ENCODE data around the gene PLCB1. TPM values are rescaled to one million over a fixed set of nuclear protein-coding genes. Genes with fewer than 3 reads are reported as not detected.

The PLCB1 gene
- total and polyA plus RNA-seq, 2 experiments from 2014 or later: 8.0 to 17.6 TPM

DNA sequence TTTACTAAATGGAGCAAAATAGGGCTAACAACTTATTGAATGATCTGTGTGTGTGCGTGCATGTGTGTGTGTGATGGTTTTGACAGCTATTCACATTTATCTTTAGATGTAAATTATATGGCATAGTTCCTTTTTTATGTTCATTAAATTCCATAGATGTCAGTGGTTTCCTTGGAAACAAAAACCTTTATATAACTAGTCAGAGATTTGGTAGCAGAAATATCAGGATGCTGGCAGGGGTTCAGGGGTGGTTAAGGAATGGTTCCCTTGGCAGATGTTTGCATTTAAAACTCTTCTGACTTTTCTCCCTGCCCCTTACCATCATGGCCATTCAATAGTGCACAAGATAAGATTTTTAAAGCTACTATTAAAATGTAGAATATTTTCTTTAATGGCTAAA lies 256.6 kb downstream of the PLCB1 start:
- H3K36me3 ChIP-seq: no peaks in the 10 kb centered on the region
- TF ChIP-seq CTCF (IDR thresholded peaks at IDR 0.05; ENCODE audit: low read depth, low read length): no peak
- H3K4me3 ChIP-seq: no peak overlapping the region
- no peaks in the 10 kb centered on the region for H3K27me3 ChIP-seq
- no peak overlapping the region for H3K27ac ChIP-seq
- peaks cover 4% of the 10 kb centered on the region for H3K9me3 ChIP-seq (ENCODE audit: low read depth)
- H3K4me1 ChIP-seq (ENCODE audit: low read depth): peaks cover 14% of the 10 kb centered on the region
- peak in 1 of 2 donors; percentile 68 for DNase-seq (ENCODE audit: low read depth in 1 of 2, low spot score in 1 of 2)

GRCh38 chr20:8389381-8390036 lies 257.4 kb downstream of the PLCB1 start:
- Histone ChIP-seq H3K27ac (no peak overlapping the region), H3K9me3 (ENCODE audit: low read depth) (peaks cover 4% of the 10 kb centered on the region), H3K36me3 (no peaks in the 10 kb centered on the region), H3K4me3 (no peak overlapping the region), H3K4me1 (ENCODE audit: low read depth) (peaks cover 14% of the 10 kb centered on the region), H3K27me3 (no peaks in the 10 kb centered on the region)
- DNase-seq (ENCODE audit: low read depth in 1 of 2, low spot score in 1 of 2): peak; percentile 69 to 80
- peak; percentile 33 for TF ChIP-seq CTCF (IDR thresholded peaks at IDR 0.05; ENCODE audit: low read depth, low read length)

GRCh38 chr20:8390037-8390433 lies 258.0 kb downstream of the PLCB1 start:
- no peak overlapping the region for H3K27ac ChIP-seq
- no peak for DNase-seq (ENCODE audit: low read depth in 1 of 2, low spot score in 1 of 2)
- no peaks in the 10 kb centered on the region for H3K36me3 ChIP-seq
- H3K9me3 ChIP-seq (ENCODE audit: low read depth): peaks cover 4% of the 10 kb centered on the region
- no peak overlapping the region for H3K4me3 ChIP-seq
- H3K4me1 ChIP-seq (ENCODE audit: low read depth): peaks cover 14% of the 10 kb centered on the region
- no peak for TF ChIP-seq CTCF (IDR thresholded peaks at IDR 0.05; ENCODE audit: low read depth, low read length)
- H3K27me3 ChIP-seq: no peaks in the 10 kb centered on the region

DNA sequence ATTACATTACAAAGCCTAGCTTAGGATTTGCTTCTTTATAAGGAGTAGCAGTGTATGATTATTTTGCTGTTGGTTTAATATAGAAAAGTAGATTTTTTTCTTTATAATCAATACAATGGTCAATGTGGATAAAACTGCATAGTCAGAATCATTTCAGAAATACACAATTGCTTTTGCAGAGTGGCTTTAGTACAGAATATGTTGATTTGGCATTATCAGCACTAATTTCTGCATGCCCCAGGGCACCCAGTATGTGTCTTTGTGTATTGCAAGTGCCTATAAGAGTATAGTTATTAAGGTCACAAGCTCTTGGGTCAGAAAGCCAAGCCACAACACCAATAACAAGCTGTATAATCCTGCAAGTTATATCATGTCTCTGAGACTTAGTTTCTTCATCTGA lies 258.4 kb downstream of the PLCB1 start:
- Histone ChIP-seq H3K9me3 (ENCODE audit: low read depth) (peaks cover 4% of the 10 kb centered on the region), H3K36me3 (no peaks in the 10 kb centered on the region), H3K27me3 (no peaks in the 10 kb centered on the region), H3K4me1 (ENCODE audit: low read depth) (peaks cover 14% of the 10 kb centered on the region), H3K27ac (no peak overlapping the region), H3K4me3 (no peak overlapping the region)
- no peak for TF ChIP-seq CTCF (IDR thresholded peaks at IDR 0.05; ENCODE audit: low read depth, low read length)
- no peak for DNase-seq (ENCODE audit: low read depth in 1 of 2, low spot score in 1 of 2)

- Histone ChIP-seq H3K27me3 (no peaks in the 10 kb centered on the region), H3K27ac (no peak overlapping the region), H3K4me3 (no peak overlapping the region), H3K9me3 (ENCODE audit: low read depth) (no peaks in the 10 kb centered on the region), H3K36me3 (no peaks in the 10 kb centered on the region), H3K4me1 (ENCODE audit: low read depth) (peaks cover 3% of the 10 kb centered on the region)
- TF ChIP-seq CTCF (IDR thresholded peaks at IDR 0.05; ENCODE audit: low read depth, low read length): no peak
- no peak for DNase-seq (ENCODE audit: low read depth in 1 of 2, low spot score in 1 of 2)
Observed at GRCh38 chr20:8393381-8393780, 261.3 kb downstream of the PLCB1 start.
